HuH-7 (cell line): Measurements from ENCODE around the gene DISC1.
"Not testable (repeated sequence)": the region's sequence is repeated elsewhere in the genome, so short reads cannot be mapped to it uniquely, and the experiment has no call there.

ENCODE experiments used
- DNase-seq: peaks from one replicate; pipeline ENCODE4 v3.0.0; 2011; ENCODE audit warnings: low spot score

Gene DISC1

GRCh38 chr1:231626535-231626950 lies at the start of gene DISC1:
Gene DISC1, plus strand, starts transcription at chr1:231626790. Its CDS starts 78 bp downstream, at chr1:231626868.
- peak; percentile 79 for DNase-seq

- no peak for DNase-seq
Measured at GRCh38 chr1:231576804-231577718, 49.5 kb upstream of the DISC1 start.

GRCh38 chr1:231580874-231581273 lies 45.7 kb upstream of the DISC1 start:
- DNase-seq, result no peak

- DNase-seq, result no peak
Measured at GRCh38 chr1:231581859-231582258, 44.7 kb upstream of the DISC1 start.

- DNase-seq, result no peak
Measured at GRCh38 chr1:231583376-231583775, 43.2 kb upstream of the DISC1 start.

- peak; percentile 40 for DNase-seq
Measured at GRCh38 chr1:231584117-231584516, 42.5 kb upstream of the DISC1 start.

- DNase-seq, result no peak
Measured at GRCh38 chr1:231584921-231585320, 41.7 kb upstream of the DISC1 start.

GRCh38 chr1:231590453-231591198 lies 36.0 kb upstream of the DISC1 start:
- DNase-seq, result peak; percentile 40

- DNase-seq, result no peak
Measured at GRCh38 chr1:231591466-231591865, 35.1 kb upstream of the DISC1 start.

- DNase-seq, result no peak
Measured at GRCh38 chr1:231592809-231593208, 33.8 kb upstream of the DISC1 start.

GRCh38 chr1:231593264-231593663 lies 33.3 kb upstream of the DISC1 start:
- not testable (repeated sequence) for DNase-seq

- DNase-seq, result no peak
Measured at GRCh38 chr1:231594123-231594522, 32.5 kb upstream of the DISC1 start.

GRCh38 chr1:231594749-231595148 lies 31.8 kb upstream of the DISC1 start:
- DNase-seq, result no peak

GRCh38 chr1:231596337-231596791 lies 30.2 kb upstream of the DISC1 start:
- DNase-seq, result no peak

- DNase-seq, result no peak
Measured at GRCh38 chr1:231597971-231598370, 28.6 kb upstream of the DISC1 start.

- no peak for DNase-seq
Measured at GRCh38 chr1:231600458-231600976, 26.1 kb upstream of the DISC1 start.

GRCh38 chr1:231601824-231602672 lies 24.5 kb upstream of the DISC1 start:
- DNase-seq, result no peak

GRCh38 chr1:231602673-231602984 lies 24.0 kb upstream of the DISC1 start:
- DNase-seq, result no peak

GRCh38 chr1:231603598-231604275 lies 22.9 kb upstream of the DISC1 start:
- peak; percentile 45 for DNase-seq

GRCh38 chr1:231604276-231604621 lies 22.3 kb upstream of the DISC1 start:
- no peak for DNase-seq
